ENCODE results near the gene ATF4.

Gene ATF4

DNA sequence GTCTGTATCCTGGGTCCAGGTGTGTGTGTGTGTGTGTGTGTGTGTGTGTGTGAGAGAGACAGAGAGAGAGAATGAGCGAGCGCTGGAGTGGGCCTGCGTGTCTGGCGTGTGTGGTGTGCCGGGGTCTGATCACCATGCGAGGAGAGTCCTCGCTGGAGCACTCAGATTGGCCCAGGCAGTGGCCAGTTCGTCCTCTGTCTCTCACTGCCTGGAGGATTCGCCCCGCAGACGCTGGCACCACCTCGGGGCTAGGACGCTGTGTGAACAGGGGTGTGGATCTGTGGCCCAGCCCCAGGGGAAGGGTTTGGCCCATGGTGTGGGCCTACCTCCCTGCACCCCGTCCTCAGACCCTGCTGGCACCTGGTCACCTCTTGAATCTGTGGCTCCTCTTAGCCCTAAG is 38.6 kb downstream of the ATF4 start:
- DNase-seq (ENCODE audit: low read depth), result no peak

DNA sequence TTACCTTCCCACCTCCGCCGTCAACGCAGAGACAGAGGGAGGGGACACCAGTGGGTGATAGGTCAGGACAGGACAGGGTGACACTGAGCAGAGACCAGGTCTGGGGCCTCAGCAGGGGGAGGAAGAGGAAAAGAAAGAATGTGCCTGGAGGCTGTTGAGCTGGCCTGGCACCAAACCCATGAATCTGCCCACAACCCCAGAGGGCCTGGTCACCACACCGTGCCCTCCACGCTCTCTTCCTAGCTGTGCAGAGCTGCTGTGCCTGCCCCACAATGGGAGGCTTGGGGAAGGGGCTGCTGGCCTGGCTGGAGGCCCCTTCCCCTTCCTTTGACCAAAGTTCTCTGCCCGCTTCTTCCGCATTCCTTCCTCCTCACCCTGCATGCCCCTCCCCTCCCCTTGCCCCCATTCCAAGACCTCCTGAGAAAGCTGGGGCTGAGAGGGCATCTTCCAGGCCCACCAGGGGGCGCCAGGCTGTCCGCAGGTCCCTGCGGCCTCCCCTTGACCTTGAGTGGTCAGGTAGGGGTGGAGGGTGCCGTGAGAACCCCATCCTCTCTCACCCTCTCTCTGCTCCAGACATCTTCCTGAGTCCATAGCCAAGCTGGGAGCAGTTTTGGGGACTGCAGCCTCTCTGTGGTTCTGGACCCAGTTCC is 39.2 kb downstream of the ATF4 start:
- no peak for DNase-seq (ENCODE audit: low read depth)

DNA sequence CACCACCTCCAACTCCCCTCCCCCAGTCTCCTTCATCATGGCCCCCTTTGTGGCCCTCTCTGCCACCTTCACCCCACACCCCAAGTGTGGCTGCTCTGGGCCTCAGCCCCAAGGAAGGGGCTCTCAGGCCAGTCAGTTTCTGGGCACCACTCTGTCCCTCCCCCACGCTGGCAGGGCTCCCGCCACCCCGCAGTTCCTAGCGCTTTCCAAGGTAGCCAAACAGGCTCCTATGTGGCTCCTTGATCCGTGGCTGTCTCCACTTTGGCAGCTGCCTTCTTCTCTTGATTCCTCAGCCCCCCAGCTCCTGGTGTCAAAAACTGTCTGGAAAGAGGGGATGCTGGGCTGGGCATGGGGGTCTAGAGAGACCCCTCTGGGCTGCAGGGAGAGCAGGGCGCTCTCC is 39.8 kb downstream of the ATF4 start:
- DNase-seq (ENCODE audit: low read depth), result no peak

DNA sequence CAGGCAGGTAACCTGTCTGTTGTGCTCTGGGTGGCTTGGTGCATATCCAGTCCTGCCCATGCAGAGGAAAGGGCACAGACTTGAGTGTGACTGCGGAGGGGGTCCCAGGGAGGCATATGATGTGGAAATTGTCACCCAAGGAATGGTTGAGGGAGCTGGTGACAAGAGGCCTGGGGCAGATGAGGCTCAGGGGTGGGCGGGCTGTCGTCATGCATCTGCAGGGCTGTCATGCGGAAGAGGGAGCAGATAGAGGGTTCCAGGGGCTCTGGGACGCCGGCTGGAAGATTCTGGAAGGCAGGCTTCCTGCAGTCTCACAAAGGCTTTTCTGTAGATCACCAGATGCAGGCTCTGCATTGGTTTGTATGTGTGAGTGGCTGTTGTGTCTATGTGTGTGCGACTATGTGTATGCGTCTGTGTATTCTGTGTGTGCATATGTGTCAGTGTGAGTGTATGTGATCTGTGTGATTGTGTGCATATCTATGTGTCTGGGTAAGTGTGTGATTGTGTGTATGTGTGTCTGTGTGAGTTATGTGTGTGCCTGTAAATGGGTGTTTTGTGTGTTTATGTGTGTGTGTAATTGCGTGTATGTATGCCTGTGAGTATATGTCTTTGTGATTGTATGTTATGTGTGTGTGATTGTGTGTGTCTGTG is 42.6 kb downstream of the ATF4 start:
- no peak for DNase-seq (ENCODE audit: low read depth)

DNA sequence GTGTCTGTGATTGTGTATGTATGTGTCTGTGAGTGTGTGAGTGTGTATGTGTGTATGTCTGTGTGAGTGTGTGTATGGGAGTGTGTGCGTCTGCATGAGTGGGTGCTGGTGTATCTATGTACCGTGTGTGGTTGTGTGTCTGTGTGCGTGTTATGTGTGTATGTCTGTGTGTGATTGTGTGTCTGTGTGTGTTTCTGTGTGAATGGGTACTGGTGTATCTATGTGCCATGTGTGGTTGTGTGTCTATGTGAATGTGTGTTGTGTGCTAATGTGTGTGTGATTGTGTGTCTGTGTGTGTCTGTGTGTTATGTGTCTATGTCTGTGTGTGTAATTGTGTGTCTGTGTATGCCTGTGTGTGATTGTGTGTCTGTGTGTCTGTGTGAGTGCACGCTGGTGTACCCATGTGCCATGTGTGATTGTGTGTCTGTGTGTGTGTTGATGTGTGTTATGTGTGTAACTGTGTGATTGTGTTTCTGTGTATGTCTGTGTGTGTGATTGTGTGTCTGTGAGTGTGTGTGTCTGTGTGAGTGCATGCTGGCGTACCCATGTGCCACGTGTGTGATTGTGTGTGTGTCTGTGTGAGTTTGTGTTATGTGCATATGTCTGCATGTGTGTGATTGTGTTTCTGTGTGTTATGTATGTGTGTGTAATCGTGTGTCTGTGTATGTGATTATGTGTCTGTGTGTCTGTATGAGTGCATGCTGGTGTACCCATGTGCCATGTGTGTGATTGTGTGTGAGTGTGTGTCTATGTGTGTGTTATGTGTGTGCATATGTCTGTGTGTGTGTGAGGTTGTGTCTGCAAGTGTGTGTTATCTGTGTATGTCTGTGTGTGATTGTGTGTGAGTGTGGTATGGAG is 43.4 kb downstream of the ATF4 start:
- DNase-seq (ENCODE audit: low read depth), result no peak

DNA sequence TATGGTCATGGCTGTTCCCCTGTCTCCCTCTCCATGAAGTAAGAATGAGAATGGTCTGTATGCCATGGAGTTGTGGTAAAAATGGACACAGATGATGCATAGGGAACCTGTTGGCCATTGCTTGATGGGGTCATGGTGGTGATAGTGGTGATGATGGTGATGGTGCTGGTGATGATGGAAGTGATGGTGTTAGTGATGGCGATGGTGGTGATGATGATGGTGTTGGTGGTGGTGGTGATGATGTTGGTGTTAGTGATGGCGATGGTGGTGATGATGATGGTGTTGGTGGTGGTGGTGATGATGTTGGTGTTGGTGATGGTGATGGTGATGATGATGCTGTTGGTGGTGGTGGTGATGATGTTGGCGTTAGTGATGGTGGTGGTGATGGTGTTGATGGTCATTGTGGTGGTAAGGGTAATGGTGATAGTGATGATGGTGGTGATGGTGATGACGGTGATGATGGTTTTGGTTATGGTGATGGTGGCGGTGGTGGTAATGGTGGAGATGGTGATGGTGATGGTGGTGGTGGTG is 45.1 kb downstream of the ATF4 start:
- DNase-seq (ENCODE audit: low read depth), result no peak

DNA sequence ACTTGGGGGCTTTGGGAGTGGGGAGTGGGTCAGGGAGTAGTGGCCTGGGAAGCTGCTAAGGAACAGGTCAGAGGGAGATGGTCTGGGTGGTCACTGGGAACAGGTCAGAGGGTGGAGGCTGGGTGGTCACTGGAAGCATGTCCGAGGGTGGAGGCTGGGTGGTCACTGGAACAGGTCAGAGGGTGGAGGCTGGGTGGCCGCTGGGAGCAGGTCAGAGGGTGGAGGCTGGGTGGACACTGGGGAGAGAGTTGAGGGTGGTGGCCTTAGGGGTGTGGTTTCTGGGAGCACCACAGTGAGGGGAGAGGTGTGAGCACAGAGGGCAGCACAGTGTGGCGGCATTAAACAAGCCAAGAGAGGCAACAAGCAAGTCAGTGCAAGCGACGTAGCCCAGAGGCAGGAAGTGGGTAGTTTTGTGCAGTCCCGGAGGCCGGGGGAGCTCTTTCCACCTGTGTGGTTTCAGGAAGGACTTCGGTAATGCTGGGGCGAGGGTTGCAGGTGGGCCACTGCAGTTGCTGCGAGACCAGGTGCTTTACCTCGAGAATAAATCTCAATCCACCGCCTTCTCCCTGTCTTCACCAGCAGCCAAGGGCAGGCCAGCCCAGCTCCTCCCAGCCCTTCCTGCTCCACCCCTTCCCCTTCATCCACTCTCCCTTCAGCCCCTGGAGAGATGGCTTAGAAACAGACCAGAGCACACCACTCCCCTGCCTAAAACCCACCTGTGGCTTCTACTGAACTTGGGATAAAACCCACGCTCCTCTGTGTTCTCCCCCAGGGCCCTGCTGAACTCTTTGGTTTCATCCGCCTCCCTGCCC is 47.0 kb downstream of the ATF4 start:
- peak; percentile 37 for DNase-seq (ENCODE audit: low read depth)

DNA sequence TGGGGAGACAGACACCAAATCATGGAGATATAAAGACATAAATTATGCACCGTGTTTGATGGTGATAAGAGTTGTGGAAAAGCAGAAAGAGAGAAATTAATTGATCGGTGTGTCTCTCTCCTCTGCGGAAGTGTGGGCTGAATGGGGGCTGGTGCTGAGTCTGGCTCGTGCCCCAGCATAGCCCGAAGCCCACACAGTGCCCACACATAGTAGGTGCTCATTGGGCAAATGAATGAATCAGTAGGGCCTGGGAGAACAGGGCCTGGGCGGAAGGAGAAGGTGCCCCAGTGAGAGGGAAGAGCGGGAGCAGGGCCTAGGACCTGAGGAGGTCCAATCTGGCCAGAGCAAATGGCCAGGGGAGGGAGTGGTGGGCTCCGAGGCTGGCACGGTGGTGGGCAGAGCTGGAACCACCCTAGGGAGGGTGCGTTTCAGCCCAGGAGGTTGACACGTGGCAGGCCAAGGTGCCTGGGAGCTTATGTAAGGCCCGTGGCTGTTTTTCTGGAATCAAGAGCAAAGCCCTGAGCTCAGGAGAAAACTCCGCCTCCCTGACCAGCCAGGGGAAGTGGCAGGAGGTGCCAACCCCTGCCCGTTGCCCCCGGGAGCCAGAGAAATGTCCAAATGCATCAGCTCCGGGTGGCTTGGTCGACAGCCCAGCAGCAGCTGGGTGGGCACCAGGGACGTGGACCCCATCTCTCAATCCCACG is 48.1 kb downstream of the ATF4 start:
- DNase-seq (ENCODE audit: low read depth), result no peak

DNA sequence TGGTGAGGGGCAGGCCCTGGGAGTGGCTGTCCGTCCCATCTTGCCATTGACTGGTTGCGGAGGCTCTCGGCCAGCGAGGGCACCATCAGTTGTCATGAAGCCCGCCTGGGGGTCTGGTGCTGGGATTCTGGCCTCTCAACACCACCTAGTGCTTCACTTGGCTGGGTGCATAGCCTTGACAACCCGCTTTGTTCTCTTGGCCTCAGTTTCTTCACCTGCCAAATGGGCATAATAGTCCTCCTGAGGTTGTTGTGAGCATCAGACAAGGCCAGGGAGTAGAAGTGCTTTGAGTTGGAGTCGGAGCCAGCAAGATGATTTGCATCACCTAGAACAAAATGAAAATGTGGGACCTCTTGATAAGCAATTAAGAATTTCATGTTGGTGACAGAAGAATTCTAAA is 48.7 kb downstream of the ATF4 start:
- no peak for DNase-seq (ENCODE audit: low read depth)

DNA sequence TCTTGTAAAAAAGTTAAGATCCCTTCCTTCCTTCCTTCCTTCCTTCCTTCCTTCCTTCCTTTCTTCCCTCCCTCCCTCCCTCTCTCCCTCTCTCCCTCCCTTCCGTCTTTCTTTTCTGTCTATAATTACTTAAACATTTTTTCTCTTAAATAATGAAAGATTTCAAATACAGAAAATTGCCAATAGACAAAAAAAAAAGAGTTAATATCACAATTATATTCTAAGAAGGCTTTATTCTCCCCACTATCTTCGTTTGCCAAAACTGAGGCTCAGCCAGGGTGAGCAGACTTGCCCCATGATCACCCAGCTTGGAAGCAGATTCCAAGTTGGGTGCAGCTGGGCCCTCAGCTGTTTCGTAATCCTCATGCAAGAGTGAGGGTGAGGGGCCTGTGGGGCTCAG is 49.9 kb downstream of the ATF4 start:
- no peak for DNase-seq (ENCODE audit: low read depth)

DNA sequence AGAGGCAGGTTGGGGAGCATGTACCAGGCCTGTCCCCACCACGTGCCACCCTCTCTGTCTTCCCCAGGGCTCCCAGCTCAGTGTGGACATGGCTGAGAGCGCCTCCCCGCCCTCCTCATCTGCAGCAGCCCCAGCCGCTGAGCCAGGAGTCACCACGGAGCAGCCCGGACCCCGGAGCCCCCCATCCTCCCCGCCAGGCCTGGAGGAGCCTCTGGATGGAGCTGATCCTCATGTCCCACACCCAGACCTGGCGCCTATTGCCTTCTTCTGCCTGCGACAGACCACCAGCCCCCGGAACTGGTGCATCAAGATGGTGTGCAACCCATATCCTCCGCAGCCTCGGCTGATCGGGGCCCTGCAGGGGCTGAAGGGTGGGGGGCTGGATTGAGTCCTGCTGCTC is 50.3 kb downstream of the ATF4 start, which contains the start of gene CACNA1I:
CACNA1I (plus strand) TSS at position 89 of the 400 bp plus-strand sequence; CDS start at position 89, 0 bp downstream.
- no peak for DNase-seq (ENCODE audit: low read depth)

DNA sequence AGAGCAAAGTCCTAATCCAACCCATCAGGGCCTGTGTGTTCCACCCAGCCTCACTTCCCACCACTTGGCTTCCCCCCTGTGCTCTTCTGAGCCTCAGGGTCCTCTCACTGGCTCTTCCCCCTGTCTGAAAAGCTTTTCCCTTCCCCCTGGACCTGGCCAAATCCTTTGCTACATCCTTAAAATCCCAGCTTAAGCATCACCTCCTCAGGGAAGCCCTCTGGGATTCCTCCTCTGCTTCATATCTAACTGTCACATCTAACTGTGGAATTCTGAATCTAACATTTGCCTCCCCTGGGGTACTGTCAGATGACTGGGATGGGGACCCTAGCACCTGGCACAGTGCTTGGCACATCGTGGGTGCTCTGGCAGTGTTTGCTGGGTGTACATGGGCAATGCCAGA is 51.2 kb downstream of the ATF4 start:
- DNase-seq (ENCODE audit: low read depth), result no peak

All from activated T-cell treated with anti-CD3 and anti-CD28 coated beads for 1 hour (primary cell).